GM12873 (cell line): ENCODE measurements around the gene RASA3.

Experiments
- TF ChIP-seq, protein P1 (sequence below): IDR thresholded peaks from 2 replicates; pipeline ENCODE4 v1.5.1; 2012; ENCODE audit warnings: low read depth, mild to moderate bottlenecking, moderate library complexity, low read length, control low read depth; ENCODE audit not compliant: insufficient read depth; ENCODE audit errors: missing control alignments

The RASA3 gene

DNA sequence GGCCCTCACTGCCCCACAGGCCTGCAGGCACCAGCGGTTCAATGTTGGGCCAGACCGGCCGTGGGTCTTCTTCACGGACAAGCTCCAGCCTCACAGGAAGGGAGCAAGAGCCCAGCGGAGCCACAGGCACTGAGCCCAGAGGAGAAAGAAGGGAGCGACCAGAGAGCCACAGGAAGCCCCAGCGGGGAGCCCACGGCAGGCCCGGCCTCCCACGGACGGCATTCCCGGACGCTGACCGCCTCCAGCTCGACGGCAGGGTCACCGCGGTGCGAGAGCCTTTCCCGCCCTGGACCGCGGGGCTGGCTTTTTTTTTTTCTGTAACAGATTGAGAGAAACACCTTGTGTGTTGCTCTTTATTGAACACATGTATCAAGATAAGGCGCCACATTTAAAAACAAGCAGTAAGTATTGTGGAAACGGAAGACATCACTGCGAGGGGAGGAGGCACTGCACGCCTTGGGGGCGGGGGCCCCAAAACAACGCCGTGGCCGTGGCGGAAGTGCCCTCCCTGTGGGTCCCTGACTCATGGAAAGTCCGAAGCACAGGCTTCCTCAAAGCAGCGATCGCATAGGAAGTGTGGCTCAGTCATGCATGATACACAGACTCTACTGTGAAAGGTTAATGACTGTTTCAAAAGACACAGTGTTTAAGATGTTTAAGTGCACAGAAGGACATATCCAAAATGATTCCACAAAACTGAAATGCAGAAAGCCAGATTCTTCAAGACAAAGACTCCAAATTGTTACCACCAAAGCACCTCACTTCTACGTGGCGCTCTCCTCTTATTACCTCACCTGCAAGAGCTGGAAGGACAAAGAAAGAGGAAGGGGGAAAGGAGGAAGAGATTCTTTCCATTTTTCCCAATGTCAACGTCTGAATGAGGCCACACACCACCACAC, 3.5 kb downstream of the RASA3 start:
- TF ChIP-seq, protein P1, sequence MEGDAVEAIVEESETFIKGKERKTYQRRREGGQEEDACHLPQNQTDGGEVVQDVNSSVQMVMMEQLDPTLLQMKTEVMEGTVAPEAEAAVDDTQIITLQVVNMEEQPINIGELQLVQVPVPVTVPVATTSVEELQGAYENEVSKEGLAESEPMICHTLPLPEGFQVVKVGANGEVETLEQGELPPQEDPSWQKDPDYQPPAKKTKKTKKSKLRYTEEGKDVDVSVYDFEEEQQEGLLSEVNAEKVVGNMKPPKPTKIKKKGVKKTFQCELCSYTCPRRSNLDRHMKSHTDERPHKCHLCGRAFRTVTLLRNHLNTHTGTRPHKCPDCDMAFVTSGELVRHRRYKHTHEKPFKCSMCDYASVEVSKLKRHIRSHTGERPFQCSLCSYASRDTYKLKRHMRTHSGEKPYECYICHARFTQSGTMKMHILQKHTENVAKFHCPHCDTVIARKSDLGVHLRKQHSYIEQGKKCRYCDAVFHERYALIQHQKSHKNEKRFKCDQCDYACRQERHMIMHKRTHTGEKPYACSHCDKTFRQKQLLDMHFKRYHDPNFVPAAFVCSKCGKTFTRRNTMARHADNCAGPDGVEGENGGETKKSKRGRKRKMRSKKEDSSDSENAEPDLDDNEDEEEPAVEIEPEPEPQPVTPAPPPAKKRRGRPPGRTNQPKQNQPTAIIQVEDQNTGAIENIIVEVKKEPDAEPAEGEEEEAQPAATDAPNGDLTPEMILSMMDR: no peak

DNA sequence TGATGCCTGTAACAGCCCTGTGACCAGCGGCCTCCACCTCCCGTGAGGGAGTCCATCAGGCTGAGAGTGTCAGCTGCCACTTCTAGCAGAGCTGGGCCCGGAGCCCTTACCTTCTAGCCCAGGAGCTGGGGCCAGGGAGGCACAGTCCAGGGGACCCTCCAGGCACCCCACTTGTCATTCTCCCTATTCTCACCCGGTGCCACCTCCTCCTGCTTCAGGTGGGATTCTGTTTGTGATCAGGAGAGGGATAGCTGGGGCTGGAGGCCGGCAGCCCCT, 4.1 kb downstream of the RASA3 start:
- TF ChIP-seq, protein P1: no peak

DNA sequence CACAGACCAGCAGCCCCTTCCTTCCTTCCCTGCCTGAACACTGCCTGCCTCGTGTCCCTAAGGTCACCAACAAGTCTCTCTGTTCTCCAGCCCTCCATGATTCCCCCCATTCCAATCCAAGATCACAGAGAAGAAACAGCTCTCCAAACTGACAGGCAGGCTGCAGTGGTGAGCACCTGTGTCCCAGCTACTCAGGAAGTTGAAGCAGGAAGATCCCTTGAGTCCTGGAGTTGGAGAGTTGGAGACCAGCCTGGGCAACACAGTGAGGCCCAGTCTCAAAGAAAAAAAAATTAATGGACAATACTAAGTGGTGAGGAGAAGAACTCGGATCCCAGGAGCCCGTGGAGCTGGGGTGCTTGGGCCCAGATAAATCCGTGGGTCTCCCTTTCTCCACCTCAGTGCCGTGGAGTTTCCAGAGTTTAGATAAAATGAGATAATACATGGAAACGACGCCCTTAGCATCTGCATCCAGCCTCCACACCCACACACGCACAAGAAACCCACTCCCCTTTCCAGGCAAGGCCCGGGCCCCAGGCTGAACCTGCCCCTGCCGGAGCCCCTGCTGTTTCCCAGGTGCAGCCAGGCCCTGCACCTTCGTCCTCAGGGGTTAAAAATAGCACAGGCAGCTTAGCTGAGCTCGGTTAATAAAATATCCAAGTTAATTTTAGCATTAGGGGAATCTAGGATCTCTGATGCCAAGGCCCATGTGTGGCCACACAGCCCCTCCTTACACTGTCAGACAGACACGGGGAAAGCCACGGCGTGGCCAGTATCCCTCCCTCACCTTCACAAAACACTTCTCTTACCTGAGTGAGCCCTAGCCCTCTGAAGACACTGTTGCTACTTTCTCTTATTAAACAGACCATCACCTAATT, 4.7 kb downstream of the RASA3 start:
- TF ChIP-seq, protein P1: no peak

DNA sequence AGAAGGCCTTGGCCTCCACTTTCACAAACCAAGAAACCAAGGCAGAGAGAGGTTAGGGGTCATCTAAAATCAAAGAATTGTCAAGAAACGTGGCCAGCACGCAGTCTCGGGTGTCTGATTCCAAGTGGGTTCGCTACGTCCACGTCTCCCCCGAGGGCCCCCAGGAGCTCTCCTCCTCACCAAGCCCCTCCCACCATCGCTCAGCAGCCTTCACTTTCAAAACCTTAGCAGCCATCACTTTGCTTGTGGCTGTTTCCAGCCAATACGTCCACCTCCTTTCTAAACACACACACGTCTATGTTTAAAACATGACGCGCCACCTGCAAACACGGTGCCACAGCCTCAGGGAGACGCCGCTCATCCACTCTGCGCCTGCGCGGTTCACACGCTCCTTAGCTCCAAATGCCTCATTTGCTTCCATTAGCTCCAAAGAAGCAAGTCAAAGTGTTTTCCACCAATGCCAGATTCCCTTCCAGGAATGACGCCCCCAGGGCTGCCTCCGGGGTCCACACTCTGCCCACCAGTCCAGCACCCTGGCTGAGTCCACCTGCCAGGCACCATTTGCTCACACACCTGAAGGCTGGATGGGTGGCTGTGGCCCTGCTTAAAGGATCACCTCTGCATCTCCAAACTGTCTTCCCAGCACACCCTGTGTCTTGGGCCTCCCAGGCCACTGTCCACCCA, 5.5 kb downstream of the RASA3 start:
- TF ChIP-seq, protein P1: no peak

DNA sequence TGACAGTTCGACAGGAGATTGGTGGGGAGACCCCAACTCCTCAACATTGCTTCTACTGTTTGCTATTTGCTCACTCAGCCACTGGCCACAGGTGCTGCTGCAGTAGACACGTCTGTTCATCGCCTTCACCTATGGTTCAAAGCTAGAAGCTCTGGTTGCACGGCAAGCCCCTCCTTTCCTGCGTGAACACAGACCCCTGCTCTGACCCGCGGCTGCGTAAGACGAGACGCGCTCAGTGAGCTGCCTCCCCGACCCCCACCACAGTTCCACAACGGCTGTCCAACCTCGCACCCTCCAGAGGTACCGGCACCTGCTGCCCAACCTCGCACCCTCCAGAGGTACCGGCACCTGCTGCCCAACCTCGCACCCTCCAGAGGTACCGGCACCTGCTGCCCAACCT, 6.8 kb downstream of the RASA3 start:
- TF ChIP-seq, protein P1: no peak

DNA sequence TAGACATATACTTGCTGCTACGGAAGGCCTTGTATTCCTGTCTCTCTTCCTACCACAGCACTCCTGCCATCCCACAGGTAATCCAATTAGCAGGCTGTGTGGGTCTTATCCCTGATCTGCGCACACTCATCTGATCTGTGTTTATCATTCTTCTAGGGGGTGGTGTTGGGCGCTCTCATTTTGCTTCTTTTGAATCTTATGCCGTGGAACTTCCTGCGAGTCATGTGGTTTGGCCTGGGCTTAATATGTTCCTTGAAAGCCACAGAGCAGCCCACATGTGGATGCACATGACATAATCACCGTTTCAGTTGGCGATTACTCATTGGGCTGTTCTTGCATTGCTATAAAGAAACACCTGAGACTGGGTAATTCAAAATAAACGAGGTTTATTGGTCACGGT, 7.5 kb downstream of the RASA3 start:
- TF ChIP-seq, protein P1: no peak

DNA sequence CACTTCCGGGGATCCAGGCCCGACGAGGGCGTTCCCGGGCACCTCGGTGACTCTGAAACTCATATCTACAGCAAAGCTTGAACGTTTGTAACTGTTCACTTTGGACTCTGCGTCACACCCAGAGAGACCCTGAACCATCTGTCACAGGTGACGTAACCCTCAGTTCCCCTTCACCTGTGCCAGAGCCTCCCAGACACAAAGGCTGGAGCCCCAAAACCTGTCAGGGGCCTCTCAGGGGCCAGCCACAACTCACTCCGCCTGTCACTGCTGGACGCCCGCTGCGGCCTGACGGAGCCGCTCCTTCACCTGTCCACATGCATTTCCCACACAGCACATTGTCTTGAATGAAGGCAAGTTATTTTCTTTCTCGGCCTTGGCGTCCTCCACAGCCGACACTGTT, 8.0 kb downstream of the RASA3 start:
- TF ChIP-seq, protein P1: no peak
